Left ventricle myocardium superior (tissue), 1 donor: Measurements from ENCODE around the gene ATXN3. TPM values are rescaled to one million over a fixed set of nuclear protein-coding genes. Genes with fewer than 3 reads are reported as not detected.

ENCODE experiments used
- ATAC-seq: fragments of 200-7000 bp; cut with Tn5 transposase; one replicate; pipeline ENCODE4 v1.9.1; 2020; ENCODE audit warnings: mild to moderate bottlenecking, moderate library complexity
- DNase-seq: peaks from one replicate; pipeline ENCODE4 v3.0.0-alpha.2; 2020
- intact Hi-C: fragments of 100-400 bp; cut with micrococcal nuclease; formaldehyde crosslinking; loops from one replicate; pipeline ENCODE4 v1.11.0; 2022
- total RNA-seq: library from RNA; stranded (reverse); fragmentation: NEBNext Ultra II Directional; extraction: Animal tissue kit (Norgen Biotek cat#: 25700); gene quantifications from one replicate; pipeline ENCODE4 v1.2.1, GENCODE V29; 2021
- donor health status: DM: no; HTN: yes; CAD: no; lungs with severe emphysema.

The ATXN3 gene
- total RNA-seq, 1 donor from 2014 or later, result 15.9 TPM

DNA sequence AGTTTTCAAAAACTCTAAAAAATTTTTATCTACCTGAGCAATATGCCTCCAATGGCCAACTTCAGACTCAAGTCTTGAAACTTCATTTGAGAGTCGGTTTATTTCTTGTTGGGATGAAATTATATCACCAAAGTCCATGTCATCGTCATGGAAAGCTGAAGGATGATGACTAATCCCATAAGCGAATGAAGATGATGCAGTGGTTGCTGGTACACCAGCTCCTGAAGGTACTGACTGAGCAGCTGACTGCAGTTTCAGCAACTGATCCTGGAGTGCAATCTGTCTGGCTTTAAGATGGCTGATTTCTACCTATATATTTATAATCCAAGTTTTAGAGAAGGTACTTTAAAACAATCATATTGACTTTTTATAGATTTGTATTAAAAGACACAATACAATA lies 84.9 kb downstream of the ATXN3 start:
- DNase-seq (no peak), ATAC-seq (no peak)
- intact Hi-C loops, result no loop called here

- intact Hi-C loops, result no loop called here
- no peak for DNase-seq
- no peak for ATAC-seq
Observed at GRCh38 chr14:92014040-92014439, 92.3 kb downstream of the ATXN3 start.

GRCh38 chr14:92012121-92012748 lies 94.1 kb downstream of the ATXN3 start:
- ATAC-seq (no peak), DNase-seq (no peak)
- intact Hi-C loops, result no loop called here

DNA sequence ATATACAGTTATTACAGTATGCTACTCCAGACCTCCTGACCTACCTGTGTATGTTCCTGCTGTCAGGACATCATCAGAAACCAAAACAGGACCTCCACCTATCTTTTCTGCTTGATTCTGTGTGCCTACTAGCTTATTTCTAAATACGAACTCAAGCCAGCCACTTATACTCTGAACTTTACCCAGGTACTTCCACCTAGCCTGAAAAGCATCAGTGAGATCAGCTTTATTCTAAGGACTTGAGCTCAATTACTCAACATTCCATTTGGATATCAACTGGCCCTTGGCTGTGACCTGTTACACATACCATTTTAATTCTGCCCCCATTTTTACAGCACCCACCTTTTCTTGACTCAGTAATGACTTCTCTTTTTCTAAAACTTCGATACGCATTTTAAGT lies 95.7 kb downstream of the ATXN3 start:
- intact Hi-C loops, result no loop called here
- DNase-seq (no peak), ATAC-seq (no peak)

DNA sequence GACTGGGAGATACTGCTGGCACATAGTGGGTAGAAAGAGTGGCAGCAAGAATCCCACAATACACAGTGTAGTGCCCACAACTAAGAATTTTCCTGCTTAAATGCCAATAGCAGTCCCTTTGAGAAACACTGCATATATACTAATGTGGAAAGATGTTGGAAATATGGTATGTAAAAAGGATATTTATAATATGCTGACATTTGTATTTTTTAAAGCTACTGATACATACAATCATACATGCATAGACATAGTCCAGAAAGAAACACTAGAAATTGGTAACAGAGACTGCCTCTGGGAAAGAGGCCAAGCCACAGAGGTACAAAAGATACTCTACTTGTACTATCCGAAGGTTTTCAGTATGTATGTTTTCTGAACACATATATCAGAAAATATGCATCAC lies 96.8 kb downstream of the ATXN3 start:
- DNase-seq (no peak), ATAC-seq (no peak)
- intact Hi-C loops, result no loop called here

Other genes starting within 250 kb of the ATXN3 start
- 9.2 TPM for gene TC2N, start 239.0 kb downstream of the ATXN3 start, total RNA-seq
- gene FBLN5, start 158.9 kb downstream of the ATXN3 start, total RNA-seq, result 61.7 TPM
- 54.3 TPM for gene TRIP11, start 66.5 kb downstream of the ATXN3 start, total RNA-seq
- 648 TPM for gene NDUFB1, start 15.1 kb upstream of the ATXN3 start, total RNA-seq
- gene CPSF2, start 15.4 kb upstream of the ATXN3 start, total RNA-seq, result 38.7 TPM
- 0.52 TPM for gene SLC24A4, start 216.6 kb upstream of the ATXN3 start, total RNA-seq